GM12878 (cell line): ENCODE results near the gene WFS1. TPM values are rescaled to one million over a fixed set of nuclear protein-coding genes. Genes with fewer than 3 reads are reported as not detected.

ENCODE experiments used
- ATAC-seq: fragments of 200-7000 bp; cut with Tn5 transposase; 3 replicates; pipeline ENCODE4 v1.9.1; 2020; ENCODE audit warnings: mild to moderate bottlenecking, moderate library complexity
- BruUV-seq: library from RNA; stranded (reverse); fragments of 400-500 nt; replicated peaks from 2 replicates; lab custom pipeline; 2021; lab: Mats Ljungman, UMichigan
- CTCF ChIA-PET: fragments of 300-600 bp; sonication (Branson Sonifier 250); formaldehyde crosslinking; extraction: SDS; loops from one replicate; lab custom pipeline; 2021; ENCODE audit warnings: inconsistent platforms; lab: Yijun Ruan, JAX
- POLR2A ChIA-PET: fragments of 350-600 bp; formaldehyde crosslinking; extraction: SDS; loops from one replicate; lab custom pipeline; 2021; ENCODE audit warnings: inconsistent platforms; lab: Charles Lee
- RAD21 ChIA-PET: fragments of 300-600 bp; sonication (Branson Sonifier 250); formaldehyde crosslinking; loops from one replicate; lab custom pipeline; 2023; ENCODE audit warnings: antibody characterized with exemption; ENCODE audit not compliant: unreplicated experiment; lab: Charles Lee
- SMC1A ChIA-PET: fragments of 300-600 bp; sonication (Branson Sonifier 250); formaldehyde crosslinking; loops from one replicate; lab custom pipeline; 2023; ENCODE audit not compliant: unreplicated experiment, uncharacterized antibody; lab: Charles Lee
- DNase-seq: peaks from one replicate; pipeline ENCODE4 v3.0.0-alpha.2; 2011; ENCODE audit warnings: low read depth, low spot score
- FAIRE-seq: peaks from 3 replicates; lab custom pipeline; 2011; peaks lifted over from hg19 to GRCh38; lab: Jason Lieb, UNC
- H2AFZ ChIP-seq: 2 replicates; pipeline ENCODE4 v1.6.0; 2011; ENCODE audit warnings: low read depth, low read length, control low read depth; ENCODE audit not compliant: control insufficient read depth
- H3K27ac ChIP-seq: 2 replicates; pipeline ENCODE4 v1.5.1; 2011; ENCODE audit warnings: control low read depth; ENCODE audit not compliant: control insufficient read depth, insufficient read depth
- H3K27me3 ChIP-seq, 2 experiments: replicated peaks in 1 of 2; 2 replicates each; pipeline versions ENCODE4 v1.6.0 to v1.6.1; 2011; ENCODE audit warnings: low read length in 1 of 2; ENCODE audit not compliant: control insufficient read depth in 2 of 2, insufficient read depth in 2 of 2
- H3K36me3 ChIP-seq, 2 experiments: 2 replicates each; pipeline ENCODE4 v1.5.1; 2011; ENCODE audit warnings: low read length in 1 of 2; ENCODE audit not compliant: control insufficient read depth in 2 of 2, insufficient read depth in 2 of 2
- H3K4me1 ChIP-seq: 2 replicates; pipeline ENCODE4 v1.6.1; 2011; ENCODE audit warnings: mild to moderate bottlenecking, low read length, moderate library complexity, mixed read lengths; ENCODE audit not compliant: control insufficient read depth, insufficient read depth
- H3K4me2 ChIP-seq: 2 replicates; pipeline ENCODE4 v1.6.0; 2011; ENCODE audit warnings: control low read depth; ENCODE audit not compliant: control insufficient read depth, insufficient read depth
- H3K4me3 ChIP-seq: fragments of 200-600 bp; sonication (generic); 2 replicates; pipeline ENCODE4 v1.5.1; 2016
- H3K79me2 ChIP-seq: 2 replicates; pipeline ENCODE4 v1.6.0; 2011; ENCODE audit warnings: low read length; ENCODE audit not compliant: control insufficient read depth, insufficient read depth
- H3K9ac ChIP-seq: 2 replicates; pipeline ENCODE4 v1.8.0; 2011; ENCODE audit warnings: low read length, control low read depth, mixed read lengths; ENCODE audit not compliant: control insufficient read depth, insufficient read depth
- H3K9me3 ChIP-seq: replicated peaks from 3 replicates; pipeline ENCODE4 v1.5.1; 2011; ENCODE audit warnings: mild to moderate bottlenecking, low read length; ENCODE audit not compliant: control insufficient read depth, insufficient read depth
- H4K20me1 ChIP-seq: 2 replicates; pipeline ENCODE4 v1.6.0; 2011; ENCODE audit not compliant: control insufficient read depth, insufficient read depth
- ELK1 ChIP-seq: IDR thresholded peaks from 2 replicates; pipeline ENCODE4 v1.6.1; 2012; ENCODE audit warnings: low read depth, low read length, improper control_type of control experiment
- FOXK2 ChIP-seq: fragments of 450-650 bp; IDR thresholded peaks from 2 replicates; pipeline ENCODE4 v1.6.1; 2017; ENCODE audit warnings: mild to moderate bottlenecking, moderate library complexity
- HDGF ChIP-seq: fragments of 450-650 bp; IDR thresholded peaks from 2 replicates; pipeline ENCODE4 v1.6.1; 2016; ENCODE audit warnings: antibody characterized with exemption
- KDM1A ChIP-seq: fragments of 200-600 bp; sonication (generic); IDR thresholded peaks from 2 replicates; pipeline ENCODE4 v1.6.1; 2016; ENCODE audit warnings: borderline replicate concordance
- MEF2A ChIP-seq: IDR thresholded peaks from 2 replicates; pipeline ENCODE4 v1.6.1; 2011; ENCODE audit warnings: low read depth, mild to moderate bottlenecking, low read length, moderate library complexity; ENCODE audit not compliant: insufficient read depth
- MXI1 ChIP-seq: fragments of 150-350 bp; IDR thresholded peaks from 2 replicates; pipeline ENCODE4 v1.6.1; 2011; ENCODE audit warnings: low read depth, mild to moderate bottlenecking, inconsistent platforms, low read length, improper control_type of control experiment
- NFYB ChIP-seq: IDR thresholded peaks from 2 replicates; pipeline ENCODE4 v1.6.1; 2011; ENCODE audit warnings: low read depth, mild to moderate bottlenecking, low read length, improper control_type of control experiment, moderate library complexity; ENCODE audit not compliant: insufficient read depth
- PBX3 ChIP-seq: IDR thresholded peaks from 2 replicates; pipeline ENCODE4 v1.6.1; 2011; ENCODE audit warnings: mild to moderate bottlenecking, low read depth, low read length, moderate library complexity; ENCODE audit not compliant: insufficient replicate concordance
- SIN3A ChIP-seq: IDR thresholded peaks from 2 replicates; pipeline ENCODE4 v1.6.1; 2012; ENCODE audit warnings: low read depth, low read length, improper control_type of control experiment
- SRF ChIP-seq, 2 experiments: IDR thresholded peaks; 2 replicates each; pipeline ENCODE4 v1.6.1; 2011; ENCODE audit warnings: low read depth in 2 of 2, low read length in 2 of 2, mild to moderate bottlenecking in 1 of 2, moderate library complexity in 1 of 2
- ZNF207 ChIP-seq: fragments of 450-650 bp; IDR thresholded peaks from 2 replicates; pipeline ENCODE4 v1.6.1; 2014; ENCODE audit warnings: antibody characterized with exemption, mild to moderate bottlenecking, borderline replicate concordance
- ZNF622 ChIP-seq: fragments of 450-650 bp; IDR thresholded peaks from 2 replicates; pipeline ENCODE4 v1.6.1; 2017; ENCODE audit warnings: mild to moderate bottlenecking, inconsistent platforms
- WGBS: methylation state at CpG from one replicate; pipeline ENCODE4 v1.1.6; 2016; ENCODE audit warnings: low lambda C conversion rate; ENCODE audit not compliant: insufficient replicate concordance, insufficient coverage; ENCODE audit errors: missing lambda C conversion rate; 5-methylcytosine and 5-hydroxymethylcytosine counted together
- in situ Hi-C: fragments of 300-500 bp; cut with MboI; formaldehyde crosslinking; loops from 9 replicates; pipeline ENCODE4 v1.14.3; 2018; ENCODE audit warnings: mixed read lengths
- intact Hi-C: fragments of 100-400 bp; cut with micrococcal nuclease; formaldehyde crosslinking; loops from one replicate; pipeline ENCODE4 v1.14.2; 2022; ENCODE audit not compliant: unreplicated experiment
- polyA plus RNA-seq, 11 experiments: library from polyadenylated mRNA; depleted of rRNA in 4 of 11; unstranded in 6 of 11; stranded (reverse) in 5 of 11; fragments of >200 nt; fragmentation: Nextera tagmentation in 4 of 11; fragmentation: Illumina TruSeq in 1 of 11; extraction: Ambion mirVana in 4 of 11; extraction: Trizol in 1 of 11; gene quantifications; 1 replicate in 1 of 11; 2 replicates in 10 of 11; pipeline versions ENCODE4 v1.2.1 to v1.2.3, GENCODE V29; 2011 to 2016; ENCODE audit warnings: inconsistent platforms in 2 of 11, missing spikeins in 2 of 11, low read depth in 1 of 11
- total RNA-seq, 4 experiments: library from RNA; depleted of rRNA in 3 of 4; stranded (reverse); fragments of >200 nt in 3 of 4; fragmentation: Illumina TruSeq in 1 of 4; extraction: Trizol in 1 of 4; gene quantifications; 2 replicates each; pipeline versions ENCODE4 v1.2.1 to v1.2.3, GENCODE V29; 2013 to 2021
- TF ChIP-seq, protein P1 (sequence below): fragments of 150-350 bp; IDR thresholded peaks from 2 replicates; pipeline ENCODE4 v1.6.1; 2016; ENCODE audit warnings: low read depth, low read length

The WFS1 gene
- total and polyA plus RNA-seq, 10 of the 15 experiments (the other 5 are each of a cell fraction or from before 2014, with no cell fraction given): 0.31 to 4.7 (median 2.0) TPM

GRCh38 chr4:6226506-6226905, 43.1 kb upstream of the WFS1 start:
- in situ Hi-C loops (no loop called here), intact Hi-C loops (no loop called here)
- CTCF ChIA-PET: interaction anchor here (0.9 to 1.5 kb wide), 3 partner anchors 25 to 92 kb away, joined by 3 read pairs; no protein-coding TSS in a partner anchor
- SMC1A ChIA-PET: interaction anchor here (1.6 kb wide), 1 partner anchor 44 kb away, joined by 3 read pairs; no protein-coding TSS in a partner anchor
- Histone ChIP-seq H3K9ac (no peak overlapping the region), H3K4me3 (no peak overlapping the region), H3K27me3 (no peaks in the 10 kb centered on the region; a peak in 2 of 4 replicates), H2AFZ (no peak overlapping the region), H3K27ac (no peak overlapping the region), H3K4me2 (no peak overlapping the region), H3K9me3 (peaks cover 5% of the 10 kb centered on the region), H3K79me2 (no peaks in the 10 kb centered on the region), H4K20me1 (no peaks in the 10 kb centered on the region; the same call in 1 of the 2 replicates), H3K4me1 (no peaks in the 10 kb centered on the region), H3K36me3 (no peaks in the 10 kb centered on the region)
- RAD21 ChIA-PET: no interaction called here
- POLR2A ChIA-PET: no interaction called here
- ATAC-seq (no peak), DNase-seq (no peak), FAIRE-seq (no peak)
- BruUV-seq: no TSS peak
- WGBS: 41% methylated on average over 7 of the region's 7 CpGs
- TF ChIP-seq PBX3: no peak
- TF ChIP-seq ZNF207: no peak
- TF ChIP-seq SIN3A: no peak
- no peak for TF ChIP-seq MEF2A
- TF ChIP-seq HDGF: no peak
- TF ChIP-seq SRF (IDR thresholded peaks at IDR 0.05; ENCODE audit: low read depth in 2 of 2, low read length in 2 of 2): no peak
- TF ChIP-seq FOXK2: no peak
- no peak for TF ChIP-seq MXI1
- TF ChIP-seq, protein P1, sequence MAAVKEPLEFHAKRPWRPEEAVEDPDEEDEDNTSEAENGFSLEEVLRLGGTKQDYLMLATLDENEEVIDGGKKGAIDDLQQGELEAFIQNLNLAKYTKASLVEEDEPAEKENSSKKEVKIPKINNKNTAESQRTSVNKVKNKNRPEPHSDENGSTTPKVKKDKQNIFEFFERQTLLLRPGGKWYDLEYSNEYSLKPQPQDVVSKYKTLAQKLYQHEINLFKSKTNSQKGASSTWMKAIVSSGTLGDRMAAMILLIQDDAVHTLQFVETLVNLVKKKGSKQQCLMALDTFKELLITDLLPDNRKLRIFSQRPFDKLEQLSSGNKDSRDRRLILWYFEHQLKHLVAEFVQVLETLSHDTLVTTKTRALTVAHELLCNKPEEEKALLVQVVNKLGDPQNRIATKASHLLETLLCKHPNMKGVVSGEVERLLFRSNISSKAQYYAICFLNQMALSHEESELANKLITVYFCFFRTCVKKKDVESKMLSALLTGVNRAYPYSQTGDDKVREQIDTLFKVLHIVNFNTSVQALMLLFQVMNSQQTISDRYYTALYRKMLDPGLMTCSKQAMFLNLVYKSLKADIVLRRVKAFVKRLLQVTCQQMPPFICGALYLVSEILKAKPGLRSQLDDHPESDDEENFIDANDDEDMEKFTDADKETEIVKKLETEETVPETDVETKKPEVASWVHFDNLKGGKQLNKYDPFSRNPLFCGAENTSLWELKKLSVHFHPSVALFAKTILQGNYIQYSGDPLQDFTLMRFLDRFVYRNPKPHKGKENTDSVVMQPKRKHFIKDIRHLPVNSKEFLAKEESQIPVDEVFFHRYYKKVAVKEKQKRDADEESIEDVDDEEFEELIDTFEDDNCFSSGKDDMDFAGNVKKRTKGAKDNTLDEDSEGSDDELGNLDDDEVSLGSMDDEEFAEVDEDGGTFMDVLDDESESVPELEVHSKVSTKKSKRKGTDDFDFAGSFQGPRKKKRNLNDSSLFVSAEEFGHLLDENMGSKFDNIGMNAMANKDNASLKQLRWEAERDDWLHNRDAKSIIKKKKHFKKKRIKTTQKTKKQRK: no peak
- no peak for TF ChIP-seq ZNF622
- no peak for TF ChIP-seq ELK1
- no peak for TF ChIP-seq NFYB
- TF ChIP-seq KDM1A: no peak
